ENCODE measurements around the gene SP100. TPM values are rescaled to one million over a fixed set of nuclear protein-coding genes. Genes with fewer than 3 reads are reported as not detected.

Gene SP100
- total RNA-seq, 2 donors from 2014 or later = 125 to 193 TPM

- H3K27me3 ChIP-seq (replicated peaks; ENCODE audit: insufficient read depth) = no peaks in the 10 kb centered on the region
- ATAC-seq (ENCODE audit: insufficient number of reproducible peaks, low FRiP score, low read depth) = no peak
- H3K4me3 ChIP-seq = no peak overlapping the region
- DNase-seq (ENCODE audit: low spot score) = no peak
- H3K27ac ChIP-seq = no peak overlapping the region
- no peak for TF ChIP-seq CTCF (IDR thresholded peaks at IDR 0.05)
- H3K9me3 ChIP-seq = no peaks in the 10 kb centered on the region
- H3K36me3 ChIP-seq = peaks cover 29% of the 10 kb centered on the region
- H3K4me1 ChIP-seq (ENCODE audit: control insufficient read depth in 1 of 2, low read depth in 2 of 2) = no peaks in the 10 kb centered on the region
Measured at GRCh38 chr2:230503798-230504197, 87.8 kb downstream of the SP100 start.

- no peak for TF ChIP-seq CTCF (IDR thresholded peaks at IDR 0.05)
- ATAC-seq (ENCODE audit: insufficient number of reproducible peaks, low FRiP score, low read depth) = no peak
- no peak overlapping the region for H3K4me3 ChIP-seq
- H3K9me3 ChIP-seq = no peaks in the 10 kb centered on the region
- no peak for DNase-seq (ENCODE audit: low spot score)
- no peak overlapping the region for H3K27ac ChIP-seq
- no peaks in the 10 kb centered on the region for H3K27me3 ChIP-seq (replicated peaks; ENCODE audit: insufficient read depth)
- no peaks in the 10 kb centered on the region for H3K4me1 ChIP-seq (ENCODE audit: control insufficient read depth in 1 of 2, low read depth in 2 of 2)
- peaks cover 24% of the 10 kb centered on the region for H3K36me3 ChIP-seq
Measured at GRCh38 chr2:230505162-230505561, 89.2 kb downstream of the SP100 start.

GRCh38 chr2:230512955-230513748 is 97.2 kb downstream of the SP100 start:
- ATAC-seq (ENCODE audit: insufficient number of reproducible peaks, low FRiP score, low read depth) = no peak
- Histone ChIP-seq H3K27me3 (replicated peaks; ENCODE audit: insufficient read depth) (no peaks in the 10 kb centered on the region), H3K36me3 (peaks cover 10% of the 10 kb centered on the region), H3K4me1 (ENCODE audit: control insufficient read depth in 1 of 2, low read depth in 2 of 2) (no peaks in the 10 kb centered on the region), H3K27ac (no peak overlapping the region), H3K4me3 (no peak overlapping the region), H3K9me3 (no peaks in the 10 kb centered on the region)
- no peak for TF ChIP-seq CTCF (IDR thresholded peaks at IDR 0.05)
- no peak for DNase-seq (ENCODE audit: low spot score)

- H3K9me3 ChIP-seq = peaks cover 3% of the 10 kb centered on the region
- no peak overlapping the region for H3K4me3 ChIP-seq
- no peak for TF ChIP-seq CTCF (IDR thresholded peaks at IDR 0.05)
- no peak for ATAC-seq (ENCODE audit: insufficient number of reproducible peaks, low FRiP score, low read depth)
- DNase-seq (ENCODE audit: low spot score) = no peak
- H3K27me3 ChIP-seq (replicated peaks; ENCODE audit: insufficient read depth) = no peaks in the 10 kb centered on the region
- H3K27ac ChIP-seq = no peak overlapping the region
- no peaks in the 10 kb centered on the region for H3K4me1 ChIP-seq (ENCODE audit: control insufficient read depth in 1 of 2, low read depth in 2 of 2)
- no peaks in the 10 kb centered on the region for H3K36me3 ChIP-seq
Measured at GRCh38 chr2:230520061-230520874, 104.3 kb downstream of the SP100 start.

- Histone ChIP-seq H3K4me3 (no peak overlapping the region), H3K36me3 (peaks cover 3% of the 10 kb centered on the region), H3K4me1 (ENCODE audit: control insufficient read depth in 1 of 2, low read depth in 2 of 2) (no peaks in the 10 kb centered on the region), H3K9me3 (peaks cover 4% of the 10 kb centered on the region), H3K27ac (no peak overlapping the region), H3K27me3 (replicated peaks; ENCODE audit: insufficient read depth) (no peaks in the 10 kb centered on the region)
- DNase-seq (ENCODE audit: low spot score) (no peak), ATAC-seq (ENCODE audit: insufficient number of reproducible peaks, low FRiP score, low read depth) (no peak)
- no peak for TF ChIP-seq CTCF (IDR thresholded peaks at IDR 0.05)
Measured at GRCh38 chr2:230520875-230521155, 104.8 kb downstream of the SP100 start.
